Right lobe of liver (tissue), 6 donors: ENCODE data around the gene LONP2. TPM values are rescaled to one million over a fixed set of nuclear protein-coding genes. Genes with fewer than 3 reads are reported as not detected.

ENCODE experiments used
- ATAC-seq, 4 donors: fragments of 200-7000 bp; cut with Tn5 transposase; one replicate each; pipeline ENCODE4 v1.9.1; 2020; ENCODE audit warnings: mild to moderate bottlenecking in 4 of 4, moderate library complexity in 4 of 4
- DNase-seq, 3 donors: peaks; one replicate each; pipeline ENCODE4 v3.0.0-alpha.2; 2020
- H3K27ac ChIP-seq, 3 donors: fragments of 200-600 bp; one replicate each; pipeline ENCODE4 v1.8.0; 2022
- H3K27me3 ChIP-seq, 2 donors: fragments of 200-600 bp; one replicate each; pipeline ENCODE4 v1.8.0; 2022
- H3K36me3 ChIP-seq, 4 donors: fragments of 200-600 bp; sonication (generic) in 1 of 4; one replicate each; pipeline versions ENCODE4 v1.5.1 to v1.8.0; 2017 to 2022; ENCODE audit warnings: control low read depth in 1 of 4
- H3K4me1 ChIP-seq, 4 donors: fragments of 200-600 bp; sonication (generic) in 1 of 4; one replicate each; pipeline versions ENCODE4 v1.5.1 to v1.8.0; 2017 to 2022; ENCODE audit warnings: control low read depth in 1 of 4
- H3K4me3 ChIP-seq, 3 donors: fragments of 200-600 bp; one replicate each; pipeline ENCODE4 v1.8.0; 2022
- H3K9me3 ChIP-seq, 4 donors: fragments of 200-600 bp; sonication (generic) in 1 of 4; one replicate each; pipeline versions ENCODE4 v1.5.1 to v1.8.0; 2017 to 2022; ENCODE audit warnings: control low read depth in 1 of 4
- POLR2A ChIP-seq: fragments of 450-650 bp; IDR thresholded peaks from one replicate; pipeline ENCODE4 v1.6.1; 2017; ENCODE audit warnings: antibody characterized with exemption, mild to moderate bottlenecking
- WGBS: methylation state at CpG from one replicate; pipeline ENCODE4 v1.1.6; 2018; ENCODE audit warnings: low coverage, low lambda C conversion rate; ENCODE audit not compliant: insufficient coverage; ENCODE audit errors: missing lambda C conversion rate; 5-methylcytosine and 5-hydroxymethylcytosine counted together
- intact Hi-C, 2 donors: fragments of 100-400 bp; cut with DNase I; formaldehyde crosslinking; loops; one replicate each; pipeline versions ENCODE4 v1.11.2 to v1.14.1; 2022
- total RNA-seq, 6 experiments: library from RNA; depleted of rRNA in 2 of 6; stranded (reverse); fragments of >200 nt in 2 of 6; fragmentation: NEBNext Ultra II Directional in 3 of 6; extraction: Animal tissue kit (Norgen Biotek cat#: 25700) in 3 of 6; gene quantifications; one replicate each; pipeline versions ENCODE4 v1.1.0 to v1.2.4, GENCODE V29; 2016 to 2023
- TF ChIP-seq, protein P1 (sequence below), 4 donors: fragments of 200-600 bp in 3 of 4; fragments of 450-650 bp in 1 of 4; IDR thresholded peaks; one replicate each; pipeline versions ENCODE4 v1.5.1 to v1.8.0; 2016 to 2022; ENCODE audit warnings: antibody characterized with exemption in 4 of 4, mild to moderate bottlenecking in 2 of 4
- donor health status: DM: no; HTN: yes; CAD: no.
- donor health status: DM: no; HTN: no; CAD: no.
- donor health status: DM: no; HTN: no; CAD: no.
- donor health status: DM: no; HTN: yes; CAD: no.
- donor health status: DM: no; HTN: yes; CAD: no.

LONP2 gene
- total RNA-seq, 6 experiments from 2014 or later: 102 to 164 (median 153) TPM

DNA sequence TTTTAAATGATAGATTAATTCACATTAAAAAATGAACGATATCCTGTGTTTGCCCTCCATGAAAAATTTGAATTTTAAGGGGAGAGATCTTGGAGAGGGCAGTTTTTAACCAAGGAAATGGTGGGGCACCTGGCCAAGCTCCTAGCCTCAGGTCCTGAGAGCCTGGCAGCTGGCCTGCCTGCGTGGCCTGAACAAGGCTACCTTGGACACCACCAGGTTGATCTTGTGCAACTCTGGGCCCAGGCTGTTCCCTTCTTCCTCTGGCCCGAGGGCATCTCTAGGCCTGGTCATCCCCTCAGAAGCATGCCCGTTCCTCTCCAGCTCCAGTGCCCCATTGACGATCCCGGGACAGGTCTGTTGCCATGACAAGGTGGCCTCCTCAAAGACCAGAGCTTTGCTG, 33.4 kb upstream of the LONP2 start:
- Histone ChIP-seq H3K36me3 (no peaks in the 10 kb centered on the region), H3K4me3 (no peak overlapping the region), H3K27ac (peak overlapping the region; percentile 28 to 61 (median 50)), H3K9me3 (no peaks in the 10 kb centered on the region), H3K4me1 (peaks cover 0 to 26% (median 10%) of the 10 kb centered on the region in 4 donors), H3K27me3 (no peaks in the 10 kb centered on the region)
- ATAC-seq (peak; percentile 76 to 94 (median 89)), DNase-seq (peak; percentile 69 to 89 (median 88))
- WGBS: 49% methylated on average over 5 of the region's 6 CpGs
- intact Hi-C loops: no loop called here
- TF ChIP-seq POLR2A: no peak
- TF ChIP-seq, protein P1, sequence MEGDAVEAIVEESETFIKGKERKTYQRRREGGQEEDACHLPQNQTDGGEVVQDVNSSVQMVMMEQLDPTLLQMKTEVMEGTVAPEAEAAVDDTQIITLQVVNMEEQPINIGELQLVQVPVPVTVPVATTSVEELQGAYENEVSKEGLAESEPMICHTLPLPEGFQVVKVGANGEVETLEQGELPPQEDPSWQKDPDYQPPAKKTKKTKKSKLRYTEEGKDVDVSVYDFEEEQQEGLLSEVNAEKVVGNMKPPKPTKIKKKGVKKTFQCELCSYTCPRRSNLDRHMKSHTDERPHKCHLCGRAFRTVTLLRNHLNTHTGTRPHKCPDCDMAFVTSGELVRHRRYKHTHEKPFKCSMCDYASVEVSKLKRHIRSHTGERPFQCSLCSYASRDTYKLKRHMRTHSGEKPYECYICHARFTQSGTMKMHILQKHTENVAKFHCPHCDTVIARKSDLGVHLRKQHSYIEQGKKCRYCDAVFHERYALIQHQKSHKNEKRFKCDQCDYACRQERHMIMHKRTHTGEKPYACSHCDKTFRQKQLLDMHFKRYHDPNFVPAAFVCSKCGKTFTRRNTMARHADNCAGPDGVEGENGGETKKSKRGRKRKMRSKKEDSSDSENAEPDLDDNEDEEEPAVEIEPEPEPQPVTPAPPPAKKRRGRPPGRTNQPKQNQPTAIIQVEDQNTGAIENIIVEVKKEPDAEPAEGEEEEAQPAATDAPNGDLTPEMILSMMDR (IDR thresholded peaks at IDR 0.05): no peak

DNA sequence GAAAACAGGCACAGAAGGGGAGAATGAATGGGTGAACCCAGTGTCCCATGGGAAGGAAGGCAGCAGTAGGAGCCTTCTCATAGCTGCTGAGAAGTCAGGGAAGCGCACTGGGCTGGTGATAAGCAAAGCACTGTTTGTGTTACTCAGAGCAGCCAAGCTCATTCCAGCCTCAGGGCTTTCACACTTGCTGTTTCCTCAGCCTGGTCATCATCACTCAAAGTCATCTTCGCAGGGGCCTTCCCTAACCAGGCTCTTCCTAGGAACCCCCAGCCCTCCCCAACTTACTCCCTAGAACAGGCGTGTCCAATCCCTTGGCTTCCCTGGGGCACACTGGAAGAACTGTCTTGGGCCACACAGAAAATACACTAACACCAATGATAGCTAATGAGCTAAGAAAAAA, 32.1 kb upstream of the LONP2 start:
- WGBS: 92% methylated on average over 2 of the region's 3 CpGs
- H3K27me3 ChIP-seq: no peaks in the 10 kb centered on the region

DNA sequence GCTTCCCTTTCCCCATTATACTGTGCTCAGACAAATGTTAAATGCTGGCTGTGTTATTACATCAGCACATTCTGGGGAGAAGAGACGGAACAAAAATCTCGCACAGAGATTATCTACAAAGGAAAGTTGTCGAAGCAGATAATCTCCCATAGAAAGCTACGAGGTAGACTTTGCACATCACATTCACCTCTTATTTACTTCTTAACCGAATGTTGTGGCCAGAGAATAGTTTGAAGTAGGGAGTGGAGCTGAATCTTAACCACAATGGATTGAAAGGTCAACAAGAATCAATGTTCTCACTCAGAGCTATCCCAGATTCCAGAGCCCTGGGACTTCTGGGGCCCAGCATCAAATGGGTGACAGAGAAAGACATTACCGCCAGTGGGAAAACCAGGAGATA, 28.4 kb upstream of the LONP2 start:
- Histone ChIP-seq H3K4me1 (peaks cover 0 to 7% (median 3%) of the 10 kb centered on the region in 4 donors), H3K9me3 (no peaks in the 10 kb centered on the region), H3K36me3 (no peaks in the 10 kb centered on the region), H3K4me3 (no peak overlapping the region), H3K27ac (no peak overlapping the region), H3K27me3 (no peaks in the 10 kb centered on the region)
- DNase-seq (no peak), ATAC-seq (no peak)
- WGBS: 84% methylated on average over 6 of the region's 6 CpGs
- intact Hi-C loops: no loop called here
- no peak for TF ChIP-seq POLR2A
- TF ChIP-seq, protein P1 (IDR thresholded peaks at IDR 0.05): no peak

More for the DNA sequence above, 32.1 kb upstream of the LONP2 start:
- intact Hi-C loops: no loop called here
- ATAC-seq: no peak
- no peak for DNase-seq
- Histone ChIP-seq H3K4me1 (peaks cover 0 to 14% (median 5%) of the 10 kb centered on the region in 4 donors), H3K27ac (no peak overlapping the region), H3K36me3 (no peaks in the 10 kb centered on the region), H3K4me3 (no peak overlapping the region), H3K9me3 (no peaks in the 10 kb centered on the region)
- TF ChIP-seq, protein P1 (IDR thresholded peaks at IDR 0.05): no peak
- TF ChIP-seq POLR2A: no peak

DNA sequence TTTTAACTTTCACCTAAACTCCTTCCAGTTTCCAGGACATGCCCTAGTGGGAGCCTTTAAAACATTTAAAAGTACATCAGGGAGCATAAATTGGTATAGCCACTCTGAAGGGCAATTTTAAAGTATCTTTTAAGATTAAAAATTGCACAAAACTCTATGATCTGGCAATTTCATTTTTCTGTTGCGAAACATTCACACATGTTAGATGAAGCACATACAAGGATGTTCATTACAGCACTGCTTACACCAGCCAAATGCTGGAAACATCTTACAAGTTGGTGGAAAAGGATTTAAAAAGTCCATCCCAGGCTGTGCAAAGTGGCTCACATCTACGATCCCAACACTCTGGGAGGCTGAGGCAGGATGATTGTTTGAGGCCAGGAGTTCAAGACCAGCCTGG, 26.4 kb upstream of the LONP2 start:
- TF ChIP-seq POLR2A: no peak
- TF ChIP-seq, protein P1 (IDR thresholded peaks at IDR 0.05): no peak
- 84% methylated on average over 2 of the region's 2 CpGs for WGBS
- Histone ChIP-seq H3K4me3 (no peak overlapping the region), H3K4me1 (no peaks in the 10 kb centered on the region), H3K27ac (no peak overlapping the region), H3K27me3 (no peaks in the 10 kb centered on the region), H3K36me3 (no peaks in the 10 kb centered on the region), H3K9me3 (no peaks in the 10 kb centered on the region)
- ATAC-seq (no peak), DNase-seq (no peak)
- intact Hi-C loops: no loop called here

DNA sequence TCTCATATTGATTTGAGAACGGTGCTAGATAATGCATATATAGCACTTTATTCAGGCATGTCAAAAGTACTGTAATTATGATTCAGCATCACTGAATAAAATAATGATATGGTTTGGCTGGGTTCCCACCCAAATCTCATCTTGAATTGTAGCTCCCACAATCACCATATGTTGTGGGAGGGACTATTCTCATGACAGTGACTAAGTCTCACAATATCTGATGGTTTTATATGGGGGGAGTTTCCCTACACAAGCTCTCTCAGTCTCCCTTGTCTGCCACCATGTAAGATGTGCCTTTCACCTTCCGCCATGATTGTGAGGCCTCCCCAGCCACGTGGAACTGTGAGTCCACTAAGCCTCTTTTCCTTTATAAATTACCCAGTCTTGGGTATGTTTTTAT, 25.6 kb upstream of the LONP2 start:
- DNase-seq: no peak
- no peak overlapping the region for H3K27ac ChIP-seq
- no peaks in the 10 kb centered on the region for H3K4me1 ChIP-seq
- H3K4me3 ChIP-seq: no peak overlapping the region
- TF ChIP-seq, protein P1 (IDR thresholded peaks at IDR 0.05): no peak
- TF ChIP-seq POLR2A: no peak
- no peaks in the 10 kb centered on the region for H3K9me3 ChIP-seq
- intact Hi-C loops: no loop called here
- H3K36me3 ChIP-seq: no peaks in the 10 kb centered on the region
- no peak for ATAC-seq
- WGBS: 90% methylated on average over 3 of the region's 3 CpGs
- H3K27me3 ChIP-seq: no peaks in the 10 kb centered on the region
